HG03103 (cell line): ENCODE results near the gene ZNF90.
"Not testable (repeated sequence)": the region's sequence is repeated elsewhere in the genome, so short reads cannot be mapped to it uniquely, and the experiment has no call there.

ENCODE experiments used
- ATAC-seq: cut with Tn5 transposase; IDR thresholded peaks from one replicate; pipeline ENCODE4 v1.9.1; 2021; ENCODE audit warnings: low read depth; ENCODE audit not compliant: unreplicated experiment

The ZNF90 gene

DNA sequence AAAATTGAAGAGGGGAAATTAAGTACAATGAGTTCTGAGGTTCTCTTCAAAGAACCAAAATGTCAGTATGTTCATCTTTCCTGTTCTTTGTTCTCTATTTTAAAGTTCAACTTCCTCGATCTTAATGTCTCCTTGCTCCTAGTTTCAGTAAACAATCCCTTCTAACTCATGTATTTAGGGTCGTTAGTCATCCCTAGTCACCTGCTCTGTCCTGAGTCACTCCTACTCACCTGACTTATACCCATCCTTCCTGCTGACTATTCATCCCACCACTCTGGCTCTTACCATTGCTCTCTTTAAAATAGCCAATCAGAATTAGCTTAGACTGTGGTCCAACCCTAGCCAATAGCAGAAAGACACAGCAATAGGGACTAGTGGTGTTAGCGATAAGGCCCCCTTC is 24.3 kb downstream of the ZNF90 start:
- no peak for ATAC-seq

DNA sequence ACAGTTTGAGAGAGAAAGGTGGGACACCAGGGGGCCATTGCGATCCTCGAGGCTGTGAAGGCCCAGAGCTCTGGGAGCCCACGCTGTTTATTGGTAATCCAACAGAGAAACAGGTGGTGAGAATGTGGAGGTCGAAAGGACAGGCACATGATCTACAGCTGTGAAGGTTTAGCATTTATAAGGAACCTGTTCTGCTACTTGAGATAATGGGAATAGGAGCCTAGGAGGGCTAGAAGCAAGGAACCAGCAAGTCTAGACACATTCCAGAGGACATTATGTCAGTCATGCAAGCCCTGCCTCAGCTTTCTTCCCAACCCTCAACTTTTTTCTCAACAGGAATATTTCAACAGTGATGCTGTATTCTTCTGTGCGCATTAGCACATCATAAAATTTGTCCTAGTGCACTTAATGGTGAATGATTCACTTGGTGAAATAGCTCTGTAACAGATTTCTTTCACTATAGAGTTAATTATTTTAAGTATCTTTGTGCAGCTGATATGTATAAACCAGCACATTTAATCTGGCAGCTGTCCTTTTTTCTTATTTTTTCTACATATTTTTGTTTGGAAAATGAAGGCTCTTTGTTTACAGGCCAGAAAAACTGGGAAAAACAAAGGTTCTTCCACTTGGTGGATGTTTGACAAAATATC is 25.4 kb downstream of the ZNF90 start:
- no peak for ATAC-seq

DNA sequence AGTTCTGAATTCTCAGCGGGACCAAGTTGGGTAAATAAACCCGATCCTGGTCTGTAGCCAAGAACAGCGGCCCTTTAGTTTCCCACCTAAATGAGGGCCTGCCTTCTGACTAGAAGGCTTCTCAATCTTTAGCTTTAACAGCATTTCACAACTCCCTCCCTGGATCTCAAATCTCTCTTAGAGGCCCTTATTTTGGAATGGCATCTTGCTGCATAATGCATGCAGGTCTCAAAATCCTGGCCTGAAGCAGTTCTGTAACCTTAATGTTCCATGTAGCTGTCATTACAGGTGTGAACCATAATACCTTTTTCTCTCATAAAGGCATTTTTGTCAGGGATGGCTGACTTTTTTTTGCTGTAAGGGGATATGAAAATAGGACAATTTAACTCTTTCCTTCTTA is 29.5 kb downstream of the ZNF90 start:
- ATAC-seq: no peak

DNA sequence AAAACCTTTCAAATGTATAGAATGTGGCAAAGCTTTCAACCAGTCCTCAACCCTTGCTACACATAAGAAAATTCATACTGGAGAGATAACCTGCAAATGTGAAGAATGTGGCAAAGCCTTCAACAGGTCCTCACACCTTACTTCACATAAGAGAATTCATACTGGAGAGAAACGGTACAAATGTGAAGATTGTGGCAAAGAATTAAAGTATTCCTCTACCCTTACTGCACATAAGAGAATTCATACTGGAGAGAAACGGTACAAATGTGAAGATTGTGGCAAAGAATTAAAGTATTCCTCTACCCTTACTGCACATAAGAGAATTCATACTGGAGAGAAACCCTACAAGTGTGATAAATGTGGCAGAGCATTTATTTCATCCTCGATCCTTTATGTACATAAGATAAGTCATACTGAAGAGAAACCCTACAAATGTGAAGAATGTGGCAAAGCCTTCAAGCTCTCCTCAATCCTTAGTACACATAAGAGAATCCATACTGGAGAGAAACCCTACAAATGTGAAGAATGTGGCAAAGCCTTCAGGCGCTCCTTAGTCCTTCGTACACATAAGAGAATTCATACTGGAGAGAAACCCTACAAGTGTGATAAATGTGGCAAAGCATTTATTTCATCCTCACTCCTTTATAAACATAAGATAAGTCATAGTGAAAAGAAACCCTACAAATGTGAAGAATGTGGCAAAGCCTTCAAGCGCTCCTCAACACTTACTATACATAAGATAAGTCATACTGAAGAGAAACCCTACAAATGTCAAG is 40.5 kb downstream of the ZNF90 start:
- not testable (repeated sequence) for ATAC-seq

DNA sequence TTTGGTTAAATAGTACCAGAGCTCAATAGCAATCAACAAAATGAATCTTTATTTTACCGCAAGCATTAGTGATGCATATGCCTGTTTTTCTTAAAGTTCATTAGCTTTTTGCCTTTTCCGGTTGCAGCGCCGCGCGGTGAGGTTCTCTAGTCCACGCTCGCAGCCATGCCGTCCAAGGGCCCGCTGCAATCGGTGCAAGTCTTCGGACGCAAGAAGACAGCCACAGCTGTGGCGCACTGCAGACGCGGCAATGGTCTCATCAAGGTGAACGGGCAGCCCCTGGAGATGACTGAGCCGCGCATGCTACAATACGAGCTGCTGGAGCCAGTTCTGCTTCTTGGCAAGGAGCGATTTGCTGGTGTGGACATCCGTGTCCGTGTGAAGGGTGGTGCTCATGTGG is 47.1 kb downstream of the ZNF90 start:
- no peak for ATAC-seq

DNA sequence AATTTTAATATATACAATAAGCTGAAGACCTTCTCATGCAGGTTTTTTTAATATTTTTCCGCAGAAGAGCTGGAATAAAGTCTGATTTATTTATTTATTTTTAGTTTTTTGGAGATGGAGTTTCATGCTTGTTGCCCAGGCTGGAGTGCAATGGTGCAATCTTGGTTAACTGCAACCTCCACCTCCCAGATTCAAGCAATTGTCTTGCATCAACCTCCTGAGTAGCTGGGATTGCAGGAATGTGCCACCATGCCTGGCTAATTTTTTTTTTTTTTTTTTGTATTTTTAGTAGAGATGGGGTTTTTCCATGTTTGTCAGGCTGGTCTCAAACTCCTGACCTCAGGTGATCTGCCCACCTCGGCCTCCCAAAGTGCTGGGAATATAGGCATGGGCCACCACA is 55.1 kb downstream of the ZNF90 start:
- not testable (repeated sequence) for ATAC-seq

DNA sequence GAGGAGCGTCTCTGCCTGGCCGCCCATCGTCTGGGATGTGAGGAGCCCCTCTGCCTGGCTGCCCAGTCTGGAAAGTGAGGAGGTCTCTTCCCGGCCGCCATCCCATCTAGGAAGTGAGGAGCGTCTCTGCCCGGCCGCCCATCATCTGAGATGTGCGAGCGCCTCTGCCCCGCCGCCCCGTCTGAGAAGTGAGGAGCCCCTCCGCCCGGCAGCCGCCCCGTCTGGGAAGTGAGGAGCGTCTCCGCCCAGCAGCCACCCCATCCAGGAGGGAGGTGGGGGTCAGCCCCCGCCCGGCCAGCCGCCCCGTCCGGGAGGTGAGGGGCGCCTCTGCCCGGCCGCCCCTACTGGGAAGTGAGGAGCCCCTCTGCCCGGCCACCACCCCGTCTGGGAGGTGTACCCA is 59.9 kb downstream of the ZNF90 start:
- ATAC-seq: not testable (repeated sequence)

DNA sequence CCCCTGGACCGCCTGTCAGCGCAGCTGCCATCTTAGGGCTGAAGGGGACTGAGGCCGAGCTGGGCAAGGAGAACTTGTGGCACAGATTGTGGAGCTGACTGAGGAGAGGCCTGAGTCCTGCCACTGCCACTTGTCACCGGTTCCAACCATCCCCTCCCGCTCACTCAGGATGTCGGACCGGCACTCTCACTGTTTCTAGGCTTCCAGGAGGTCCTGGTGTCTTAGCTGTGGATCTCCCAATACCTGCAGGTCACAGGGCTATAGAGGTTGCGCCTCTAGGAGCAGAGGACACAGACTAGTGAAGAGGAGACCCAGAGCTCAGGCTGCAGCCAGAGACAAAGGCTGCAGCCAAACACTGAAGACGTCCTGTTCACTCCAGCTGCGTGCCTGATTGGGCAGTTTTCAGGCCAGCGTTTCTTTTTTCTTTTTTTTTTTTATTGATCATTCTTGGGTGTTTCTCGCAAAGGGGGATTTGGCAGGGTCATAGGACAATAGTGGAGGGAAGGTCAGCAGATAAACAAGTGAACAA is 73.9 kb downstream of the ZNF90 start:
- no peak for ATAC-seq

DNA sequence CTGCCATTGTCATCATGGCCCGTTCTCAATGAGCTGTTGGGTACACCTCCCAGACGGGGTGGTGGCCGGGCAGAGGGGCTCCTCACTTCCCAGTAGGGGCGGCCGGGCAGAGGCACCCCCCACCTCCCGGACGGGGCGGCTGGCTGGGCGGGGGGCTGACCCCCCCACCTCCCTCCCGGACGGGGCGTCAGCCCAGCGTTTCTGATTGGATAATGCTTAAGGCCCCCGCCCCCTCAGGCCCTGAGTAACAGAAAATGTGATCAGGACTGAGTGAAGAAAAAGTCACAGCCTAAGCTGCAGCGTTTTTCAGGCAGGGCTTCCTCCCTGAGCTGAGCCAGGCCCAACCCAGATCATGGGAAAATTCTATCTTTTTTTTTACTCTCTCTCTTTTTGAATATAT is 74.7 kb downstream of the ZNF90 start:
- not testable (repeated sequence) for ATAC-seq

DNA sequence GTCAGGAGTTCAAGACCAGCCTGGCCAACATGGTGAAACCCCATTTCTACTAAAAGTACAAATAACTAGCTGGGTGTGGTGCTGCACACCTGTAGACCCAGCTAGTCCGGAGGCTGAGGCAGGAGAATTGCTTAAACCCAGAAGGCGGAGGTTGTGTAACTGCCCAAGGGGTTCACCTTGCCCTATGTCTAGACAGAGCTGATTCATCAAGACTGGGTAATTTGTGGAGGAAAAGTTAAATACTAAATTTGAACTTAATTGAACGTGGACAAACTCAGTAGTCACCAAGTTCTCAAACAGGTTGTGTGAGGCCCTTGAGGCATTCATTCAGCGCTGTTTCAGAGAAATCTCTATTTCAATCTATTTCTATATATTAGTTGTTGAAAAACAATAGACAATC is 75.5 kb downstream of the ZNF90 start:
- ATAC-seq: no peak

DNA sequence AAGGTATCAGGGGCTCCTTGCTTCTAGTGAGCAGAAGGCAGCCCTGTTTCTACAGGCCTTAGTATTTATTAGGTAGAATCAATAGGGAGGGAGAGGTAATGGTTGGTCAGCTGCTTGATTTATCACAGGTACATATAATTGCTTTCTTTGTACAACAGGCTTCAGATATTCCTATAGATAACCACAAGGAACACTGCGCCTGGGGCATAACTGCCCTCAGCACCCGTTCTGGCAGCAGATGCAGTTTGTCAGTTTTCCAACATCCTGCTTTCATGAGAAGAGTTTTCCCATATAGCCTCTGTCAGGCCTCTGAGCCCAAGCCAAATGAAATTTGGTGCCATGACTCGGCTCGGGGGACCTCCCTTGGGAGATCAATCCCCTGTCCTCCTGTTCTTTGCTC is 76.8 kb downstream of the ZNF90 start:
- ATAC-seq: no peak

DNA sequence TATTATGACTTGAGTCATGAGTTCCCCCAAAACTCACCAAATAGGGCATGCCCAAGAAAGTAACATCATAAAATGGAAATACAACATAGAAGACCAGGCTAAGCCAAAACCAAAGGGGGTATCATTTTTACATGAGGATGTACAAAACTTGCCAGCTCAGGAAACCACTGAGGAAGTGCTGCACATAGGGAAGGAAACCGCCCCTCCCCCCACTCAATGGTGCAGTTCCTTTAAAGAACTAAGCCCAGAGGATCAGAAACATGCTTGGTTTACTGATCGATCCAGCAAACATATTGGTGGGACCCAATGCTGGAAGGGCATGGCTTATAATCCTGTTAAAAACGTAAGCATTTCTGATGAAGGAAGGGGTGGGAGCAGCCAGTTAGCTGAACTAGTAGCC is 85.0 kb downstream of the ZNF90 start:
- no peak for ATAC-seq

DNA sequence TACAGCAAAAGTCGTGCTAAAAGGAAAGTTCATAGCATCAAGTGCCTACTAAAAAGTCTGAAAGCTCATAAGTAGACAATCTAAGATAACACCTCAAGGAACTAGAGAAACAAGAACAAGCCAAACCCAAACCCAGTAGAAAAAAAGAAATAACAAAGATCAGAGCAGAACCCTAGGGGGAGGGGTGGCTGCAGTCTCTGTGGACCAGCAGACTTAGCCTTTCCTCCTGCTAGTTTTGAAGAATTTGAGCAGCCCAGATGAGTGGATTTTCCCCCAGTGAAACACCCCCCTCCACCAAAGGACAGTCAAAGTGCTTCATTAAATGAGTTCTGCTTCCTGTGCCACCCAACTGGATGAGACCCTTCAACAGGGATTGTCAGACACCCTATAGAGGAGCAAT is 86.7 kb downstream of the ZNF90 start:
- no peak for ATAC-seq

DNA sequence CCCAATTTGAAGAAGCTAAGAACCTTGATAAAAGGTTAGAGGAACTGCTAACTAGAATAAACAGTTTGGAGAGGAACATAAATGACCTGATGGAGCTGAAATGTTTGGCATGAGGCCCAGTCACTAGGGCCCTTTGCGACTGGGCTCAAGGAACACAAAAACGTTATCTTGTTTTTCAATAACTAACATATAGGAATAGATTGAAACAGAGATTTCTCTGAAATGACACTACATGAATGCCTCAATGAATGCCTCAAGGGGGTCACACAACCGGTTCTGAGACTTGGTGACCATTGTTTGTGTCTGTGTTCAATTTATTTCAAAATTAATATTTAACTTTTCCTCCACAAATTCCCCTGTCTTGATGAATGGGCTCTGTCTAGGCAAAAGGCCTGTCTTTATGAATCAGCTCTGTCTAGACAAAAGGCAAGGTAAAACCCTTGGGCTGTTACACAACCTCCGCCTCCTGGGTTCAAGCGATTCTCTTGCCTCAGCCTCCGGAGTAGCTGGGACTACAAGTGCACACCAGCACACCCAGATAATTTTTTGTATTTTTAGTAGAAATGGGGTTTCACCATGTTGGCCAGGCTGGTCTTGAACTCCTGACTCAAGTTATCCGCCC is 88.3 kb downstream of the ZNF90 start:
- ATAC-seq: no peak

DNA sequence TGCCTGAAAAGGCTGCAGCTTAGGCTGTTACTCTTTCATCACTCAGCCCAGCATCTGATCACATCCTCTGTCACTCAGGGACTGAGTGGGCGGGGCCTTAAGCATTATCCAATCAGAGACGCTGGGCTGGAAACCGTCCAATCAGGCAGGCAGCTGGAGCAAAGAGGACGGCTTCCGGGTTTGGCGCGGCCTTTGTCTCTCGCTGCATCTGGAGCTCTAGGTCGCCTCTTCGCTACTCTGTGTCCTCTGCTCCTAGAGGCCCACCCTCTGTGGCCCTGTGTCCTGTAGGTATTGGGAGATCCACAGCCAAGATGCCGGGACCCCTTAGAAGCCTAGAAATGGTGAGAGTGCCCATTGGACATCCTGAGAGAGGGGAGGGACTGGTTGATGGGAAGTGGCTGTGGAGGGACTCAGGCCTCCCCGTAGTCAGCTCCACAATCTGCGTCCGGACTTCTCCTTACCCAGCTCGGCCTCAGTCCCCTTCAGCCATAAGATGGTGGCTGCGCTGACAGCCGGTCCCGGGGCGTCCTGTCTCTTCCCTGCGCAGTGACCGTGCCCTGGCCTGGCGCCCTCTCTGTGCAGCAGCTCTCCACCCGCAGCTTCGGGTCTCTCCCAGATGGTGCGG is 89.3 kb downstream of the ZNF90 start, which contains the start of gene ZNF486:
Gene ZNF486, plus strand, starts transcription at position 195 of the 625 bp plus-strand sequence. Its CDS starts 117 bp downstream, at position 312.
- peak; percentile 82 for ATAC-seq

DNA sequence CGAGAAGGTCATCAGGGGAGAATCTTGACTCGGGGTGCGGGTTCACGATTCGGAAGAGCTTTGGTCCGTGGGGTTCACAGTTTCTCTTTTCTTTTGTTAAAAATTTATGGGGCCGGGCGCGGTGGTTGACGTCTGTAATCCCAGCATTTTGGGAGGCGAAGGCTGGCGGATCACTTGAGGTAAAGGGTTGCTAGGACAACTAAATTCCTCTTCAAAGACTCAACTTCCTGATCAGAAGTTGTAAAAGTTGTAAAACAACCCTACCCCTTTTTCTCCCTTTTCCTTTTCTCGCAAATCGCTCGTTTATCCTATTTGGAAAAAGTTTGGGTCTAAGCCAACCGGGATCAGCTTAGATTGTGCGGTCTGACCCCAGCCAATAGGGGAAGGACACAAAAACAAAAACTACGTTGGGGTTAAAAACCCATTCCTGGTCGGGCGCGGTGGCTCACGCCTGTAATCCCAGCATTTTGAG is 89.9 kb downstream of the ZNF90 start:
- no peak for ATAC-seq
